GM12878 (cell line): Measurements from ENCODE around the gene CACNA1A.

Experiments used
- CTCF ChIP-seq, 3 experiments: IDR thresholded peaks in 2 of 3; conservative IDR thresholded peaks in 1 of 3; 2 replicates each; pipeline ENCODE4 v1.5.1; 2011; ENCODE audit warnings: low read depth in 3 of 3, low read length in 3 of 3, mild to moderate bottlenecking in 3 of 3, control low read depth in 2 of 3, moderate library complexity in 2 of 3, inconsistent platforms in 1 of 3, mixed read lengths in 1 of 3; ENCODE audit not compliant: control insufficient read depth in 2 of 3, insufficient read depth in 1 of 3; ENCODE audit errors: extremely low read depth in 1 of 3
- EZH2 ChIP-seq: IDR thresholded peaks from 2 replicates; pipeline ENCODE4 v1.6.1; 2012; ENCODE audit warnings: low read depth, mild to moderate bottlenecking, control low read depth, inconsistent platforms, low read length, borderline replicate concordance; ENCODE audit not compliant: control insufficient read depth
- JUND ChIP-seq: IDR thresholded peaks from 2 replicates; pipeline ENCODE4 v1.6.1; 2012; ENCODE audit warnings: low read depth, mild to moderate bottlenecking, low read length, improper control_type of control experiment, moderate library complexity
- SIN3A ChIP-seq: IDR thresholded peaks from 2 replicates; pipeline ENCODE4 v1.6.1; 2012; ENCODE audit warnings: low read depth, low read length, improper control_type of control experiment
- ZNF217 ChIP-seq: fragments of 450-650 bp; IDR thresholded peaks from 2 replicates; pipeline ENCODE4 v1.6.1; 2017; ENCODE audit warnings: antibody characterized with exemption, mild to moderate bottlenecking

DNA sequence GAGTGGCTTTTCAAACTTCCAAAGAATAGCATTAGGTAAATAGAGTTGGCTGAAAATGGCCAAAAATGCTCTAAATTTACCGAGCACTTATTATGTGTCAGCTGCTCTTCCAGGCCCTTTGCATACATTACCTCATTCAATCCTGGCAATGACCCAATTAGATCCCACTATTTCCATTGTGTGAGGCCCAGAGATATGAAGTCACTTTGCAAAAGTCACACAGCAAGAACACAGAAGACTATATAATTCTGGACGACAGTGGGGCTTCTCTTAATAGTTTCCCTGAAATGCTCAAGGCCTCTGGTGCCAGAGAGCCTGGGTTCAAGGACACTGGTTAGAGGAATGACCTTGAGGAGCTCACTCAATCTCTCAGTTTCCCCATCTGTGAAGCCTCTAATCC, 209.3 kb downstream of the CACNA1A start:
- TF ChIP-seq JUND = no peak
- TF ChIP-seq CTCF (IDR thresholded peaks at IDR 0.05 in 2 of 3, conservative IDR thresholded peaks at IDR 0.05 in 1 of 3; ENCODE audit: control insufficient read depth in 2 of 3, extremely low read depth in 1 of 3, insufficient read depth in 1 of 3, low read depth in 3 of 3, low read length in 3 of 3) = no peak
- TF ChIP-seq EZH2 = no peak
- TF ChIP-seq SIN3A = no peak
- no peak for TF ChIP-seq ZNF217
